ENCODE data around the gene ARF3. TPM values are rescaled to one million over a fixed set of nuclear protein-coding genes. Genes with fewer than 3 reads are reported as not detected.

Gene ARF3
- total and polyA plus RNA-seq, 9 of the 15 experiments (the other 6 are each of a cell fraction or from before 2014, with no cell fraction given) = 5.9 to 170 (median 64.4) TPM

GRCh38 chr12:48973941-48974673 lies 16.8 kb upstream of the ARF3 start:
- H3K9me1 ChIP-seq (ENCODE audit: control insufficient read depth, insufficient read depth, low read length) = no peaks in the 10 kb centered on the region
- no peaks in the 10 kb centered on the region; the same call in 1 of the 2 replicates for H4K20me1 ChIP-seq (replicated peaks; ENCODE audit: control insufficient read depth, insufficient read depth, low read length)
- ATAC-seq (peak; percentile 83), FAIRE-seq (peak; percentile 69), DNase-seq (ENCODE audit: extremely low read depth in 1 of 4, low spot score in 3 of 4) (peak; percentile 69 to 75 (median 72))
- no peak overlapping the region; the same call in 1 of the 2 replicates for H3K4me2 ChIP-seq (ENCODE audit: insufficient read depth, low read length)
- no peak overlapping the region for H3K27ac ChIP-seq (ENCODE audit: extremely low read depth, low read depth, low read length)
- H3K36me3 ChIP-seq (ENCODE audit: control insufficient read depth, insufficient read depth, low read length) = no peaks in the 10 kb centered on the region
- H3K79me2 ChIP-seq (ENCODE audit: control insufficient read depth, insufficient read depth, low read length) = no peaks in the 10 kb centered on the region
- WGBS (ENCODE audit: insufficient coverage, low coverage, missing lambda C conversion rate) = 7% methylated on average over 15 of the region's 19 CpGs
- no peak overlapping the region for H3K4me3 ChIP-seq
- peak overlapping the region in 1 of 2 experiments; percentile 85; a peak in 1 of 4 replicates for H3K9ac ChIP-seq (ENCODE audit: insufficient read depth in 1 of 2, low read depth in 2 of 2, low read length in 2 of 2)
- BruUV-seq (replicated peaks) = no TSS peak
- intact Hi-C loops (cut with micrococcal nuclease) (loop anchor here (10.0 kb wide), 1 partner anchor 371 kb away; the partner anchor contains the start of gene DNAJC22), in situ Hi-C loops (cut with MboI) (no loop called here)
- peaks cover 14 to 61% of the 10 kb centered on the region in 2 experiments; a peak in 4 of 5 replicates for H3K4me1 ChIP-seq (replicated peaks in 1 of 2; ENCODE audit: control insufficient read depth in 2 of 2, insufficient read depth in 2 of 2, low read length in 2 of 2)
- peaks cover 9 to 14% of the 10 kb centered on the region in 2 experiments; a peak in 4 of 5 replicates for H3K27me3 ChIP-seq (ENCODE audit: control insufficient read depth in 2 of 2, insufficient read depth in 2 of 2, low read length in 2 of 2)
- no peaks in the 10 kb centered on the region for H3K9me3 ChIP-seq (replicated peaks; ENCODE audit: control insufficient read depth, insufficient read depth, low read depth, low read length)
- peak overlapping the region; percentile 77 for H2AFZ ChIP-seq (ENCODE audit: low read depth, low read length)
- CTCF ChIA-PET (ENCODE audit: low intra/inter-chr PET ratio) = interaction anchor here (1.4 kb wide), 1 partner anchor 22 kb away, joined by 4 read pairs; no protein-coding TSS in a partner anchor
- POLR2A ChIA-PET = interaction anchor here (0.5 to 1.2 kb wide), 5 partner anchors 14 to 317 kb away, joined by 3 to 4 read pairs (median 3); no protein-coding TSS in a partner anchor
- no peak for TF ChIP-seq MLLT1 (IDR thresholded peaks at IDR 0.05)
- TF ChIP-seq HNRNPLL (IDR thresholded peaks at IDR 0.05; ENCODE audit: low read depth, low read length, poor library complexity, severe bottlenecking) = peak; percentile 60
- no peak for TF ChIP-seq EP300 (IDR thresholded peaks at IDR 0.05; ENCODE audit: low read length)
- TF ChIP-seq CLOCK (CRISPR knock-in tag; IDR thresholded peaks at IDR 0.05; ENCODE audit: borderline replicate concordance) = no peak
- TF ChIP-seq CSDE1 (IDR thresholded peaks at IDR 0.05) = no peak
- TF ChIP-seq THRA (IDR thresholded peaks at IDR 0.05) = no peak
- no peak for TF ChIP-seq ZNF766 (CRISPR knock-in tag; conservative IDR thresholded peaks at IDR 0.05)
- 0 out of 2 replicates have a peak, but pooled peaks have one; percentile 27 for TF ChIP-seq SMARCC2 (IDR thresholded peaks at IDR 0.05; ENCODE audit: low read depth)
- TF ChIP-seq ZNF780A (CRISPR knock-in tag; IDR thresholded peaks at IDR 0.05) = no peak
- peak; percentile 50; the same call in 1 of the 2 replicates for TF ChIP-seq ZBTB7A (IDR thresholded peaks at IDR 0.05; ENCODE audit: borderline replicate concordance, control insufficient read depth, low read depth, low read length)
- no peak for TF ChIP-seq SIN3A (IDR thresholded peaks at IDR 0.05; ENCODE audit: borderline replicate concordance in 2 of 2, control insufficient read depth in 1 of 2, low read depth in 2 of 2, low read length in 2 of 2)
- no peak for TF ChIP-seq SAP30 (IDR thresholded peaks at IDR 0.05; ENCODE audit: borderline replicate concordance, insufficient read depth, low read depth, low read length, poor library complexity, severe bottlenecking)
- peak; percentile 51 for TF ChIP-seq PCBP1 (IDR thresholded peaks at IDR 0.05; ENCODE audit: low read depth, low read length, poor library complexity, severe bottlenecking)
- TF ChIP-seq ATF7 (IDR thresholded peaks at IDR 0.05) = no peak

Data from K562 (cell line).